G401 (cell line): ENCODE results near the gene IQCH. TPM values are rescaled to one million over a fixed set of nuclear protein-coding genes. Genes with fewer than 3 reads are reported as not detected.
A peak's percentile ranks its signal among the peaks of the same experiment; 100 is the strongest.
"Not testable (repeated sequence)": the region's sequence is repeated elsewhere in the genome, so short reads cannot be mapped to it uniquely, and the experiment has no call there.

ENCODE experiments used
- DNase-seq: peaks from one replicate; pipeline ENCODE4 v3.0.0-alpha.2; 2015; ENCODE audit warnings: low spot score
- in situ Hi-C: cut with HindIII; loops from 2 replicates; pipeline ENCODE4 v1.10.0; 2016; ENCODE audit warnings: low sequenced_read_pairs, mixed read lengths
- total RNA-seq: library from RNA; depleted of rRNA; stranded (reverse); fragments of >200 nt; shearing (Covaris generic); gene quantifications from 2 replicates; pipeline ENCODE4 v1.2.3, GENCODE V29; 2014

The IQCH gene
- total RNA-seq, 1 experiment from 2014 or later, result 10.1 TPM

DNA sequence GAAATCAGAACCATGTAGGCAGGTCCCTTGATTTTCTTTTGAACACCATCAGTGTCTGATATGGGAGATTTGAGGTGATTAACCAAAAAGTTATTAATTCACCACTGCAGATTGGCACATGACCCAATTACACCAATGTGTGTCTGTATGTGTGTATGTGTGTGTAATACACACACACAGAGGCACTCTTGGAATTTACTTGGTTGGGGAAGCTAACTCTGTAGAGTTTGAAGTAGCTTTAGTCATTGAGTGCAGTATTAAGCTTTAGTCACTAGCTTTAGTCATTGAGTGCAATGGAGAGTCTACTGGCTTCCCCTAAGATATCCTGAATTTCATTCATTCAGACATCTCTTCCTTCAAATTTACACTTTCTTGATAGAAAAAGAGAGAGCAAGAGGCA is 156.9 kb downstream of the IQCH start:
- in situ Hi-C loops, result no loop called here
- DNase-seq, result no peak

DNA sequence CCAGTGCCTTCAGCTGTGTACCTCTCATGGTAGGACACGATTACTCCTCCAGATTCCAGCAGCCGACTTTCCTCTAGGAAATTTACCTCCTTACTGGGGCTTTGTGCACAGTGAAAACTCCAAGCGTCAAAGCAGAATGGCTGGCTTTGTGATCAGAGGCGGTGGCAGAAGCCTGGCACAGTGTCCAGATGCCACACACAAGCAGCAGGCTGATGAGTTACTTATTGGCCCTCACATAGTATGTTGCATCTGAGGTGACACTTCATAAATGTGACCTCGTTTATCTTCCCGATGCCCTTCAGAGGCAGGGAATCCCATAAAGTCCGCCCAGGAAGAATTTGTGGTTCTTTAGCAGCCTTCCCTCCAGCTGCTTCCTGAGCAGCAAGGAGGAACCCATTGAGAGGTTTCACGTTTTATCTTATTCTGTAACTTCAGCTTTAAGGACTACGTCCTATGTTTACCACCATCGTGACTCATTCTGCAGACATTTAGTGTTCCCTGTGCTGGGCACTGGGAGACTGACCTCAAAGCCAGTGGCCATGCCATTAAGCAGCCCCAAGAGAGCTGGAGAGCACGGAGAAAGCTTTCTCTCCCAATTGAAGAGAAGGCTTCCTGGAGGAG is 159.3 kb downstream of the IQCH start:
- DNase-seq, result no peak

GRCh38 chr15:67415181-67415580 is 160.6 kb downstream of the IQCH start:
- peak; percentile 29 for DNase-seq
- in situ Hi-C loops, result no loop called here

More for the DNA sequence above, 159.3 kb downstream of the IQCH start:
- in situ Hi-C loops, result no loop called here

- in situ Hi-C loops, result no loop called here
- no peak for DNase-seq
Observed at GRCh38 chr15:67416891-67417290, 162.3 kb downstream of the IQCH start.

DNA sequence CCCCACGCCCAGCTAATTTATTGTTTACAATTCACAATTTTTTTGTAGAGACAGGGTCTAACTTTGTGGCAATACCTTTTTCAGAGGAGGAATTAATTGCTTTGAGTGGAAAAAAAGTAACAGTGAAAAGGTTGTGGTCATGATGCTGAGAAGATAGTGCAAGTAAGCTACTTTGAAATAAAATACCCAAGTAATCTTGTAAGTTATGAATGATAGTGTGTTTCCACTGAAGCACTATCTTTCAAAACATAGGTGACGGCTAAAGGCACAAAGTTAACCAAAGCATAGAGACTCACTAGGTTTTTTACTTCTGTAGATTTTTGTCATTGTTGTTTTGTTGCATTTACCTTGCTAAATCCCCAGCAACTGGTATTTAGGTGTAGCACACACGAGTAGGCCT is 165.1 kb downstream of the IQCH start:
- in situ Hi-C loops, result no loop called here
- no peak for DNase-seq

DNA sequence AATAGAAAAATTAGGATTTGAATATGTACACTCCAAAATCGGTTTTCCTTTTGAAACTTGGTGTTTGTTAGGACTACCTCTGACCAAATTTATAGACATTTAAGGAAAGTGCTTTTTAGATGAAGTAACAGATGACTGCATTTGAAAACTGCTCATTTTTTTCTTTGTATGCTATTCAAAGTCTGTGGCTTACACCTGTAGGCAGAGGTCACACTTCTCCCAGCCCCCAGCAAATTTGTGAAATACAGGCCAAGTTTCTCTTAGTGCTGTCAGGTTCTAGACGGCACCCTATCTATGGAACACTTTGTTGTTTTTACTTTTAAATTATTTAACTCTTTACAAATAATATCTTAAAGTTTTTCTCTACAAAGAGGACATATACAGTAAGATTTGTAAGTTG is 165.6 kb downstream of the IQCH start:
- in situ Hi-C loops, result no loop called here
- no peak for DNase-seq

- in situ Hi-C loops, result no loop called here
Observed at GRCh38 chr15:67421105-67421504, 166.5 kb downstream of the IQCH start.

GRCh38 chr15:67422296-67422695 is 167.7 kb downstream of the IQCH start:
- in situ Hi-C loops, result no loop called here
- DNase-seq, result no peak

More at GRCh38 chr15:67421105-67421504, 166.5 kb downstream of the IQCH start:
- no peak for DNase-seq

- DNase-seq, result peak; percentile 35
- in situ Hi-C loops, result no loop called here
Observed at GRCh38 chr15:67433495-67434099, 179.0 kb downstream of the IQCH start.

DNA sequence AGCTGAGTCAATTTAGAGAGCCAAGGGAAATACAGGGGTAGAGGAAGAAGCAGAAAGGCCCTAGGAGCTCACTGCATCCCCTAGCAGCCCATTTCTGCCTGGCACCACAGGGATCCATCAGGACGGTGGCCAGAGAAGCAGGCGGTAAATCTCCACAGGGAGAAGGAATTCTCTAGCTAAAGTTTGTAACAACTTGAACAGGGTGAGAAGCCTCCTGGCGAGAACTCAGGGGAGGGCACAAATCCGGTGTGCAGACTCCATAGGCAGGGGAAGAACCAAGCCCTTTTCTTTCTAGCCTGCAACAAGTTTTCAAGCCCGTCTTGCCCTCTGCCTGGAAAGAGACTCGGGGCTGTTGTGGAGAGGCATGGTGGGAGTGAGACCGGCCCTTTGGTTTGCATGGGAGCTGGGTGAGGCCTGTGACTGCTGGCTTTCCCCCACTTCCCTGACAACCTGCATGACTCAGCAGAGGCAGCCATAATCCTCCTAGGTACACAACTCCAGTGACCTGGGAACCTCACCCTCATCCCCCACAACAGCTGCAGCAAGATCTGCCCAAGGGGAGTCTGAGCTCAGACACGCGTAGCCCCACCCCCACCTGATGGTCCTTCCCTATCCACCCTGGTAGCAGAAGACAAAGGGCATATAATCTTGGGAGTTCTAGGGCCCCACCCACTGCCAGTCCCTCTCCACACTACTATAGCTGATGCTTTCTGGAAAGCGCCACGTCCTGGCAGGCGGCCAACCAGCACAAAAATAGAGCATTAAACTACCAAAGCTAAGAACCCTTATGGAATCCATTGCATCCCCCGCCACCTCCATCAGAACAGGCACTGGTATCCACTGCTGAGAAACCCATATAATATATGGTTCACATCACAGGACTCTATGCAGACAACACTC is 182.0 kb downstream of the IQCH start:
- DNase-seq, in situ Hi-C loops: not testable (repeated sequence)

- in situ Hi-C loops, result no loop called here
- no peak for DNase-seq
Observed at GRCh38 chr15:67444100-67444499, 189.5 kb downstream of the IQCH start.

DNA sequence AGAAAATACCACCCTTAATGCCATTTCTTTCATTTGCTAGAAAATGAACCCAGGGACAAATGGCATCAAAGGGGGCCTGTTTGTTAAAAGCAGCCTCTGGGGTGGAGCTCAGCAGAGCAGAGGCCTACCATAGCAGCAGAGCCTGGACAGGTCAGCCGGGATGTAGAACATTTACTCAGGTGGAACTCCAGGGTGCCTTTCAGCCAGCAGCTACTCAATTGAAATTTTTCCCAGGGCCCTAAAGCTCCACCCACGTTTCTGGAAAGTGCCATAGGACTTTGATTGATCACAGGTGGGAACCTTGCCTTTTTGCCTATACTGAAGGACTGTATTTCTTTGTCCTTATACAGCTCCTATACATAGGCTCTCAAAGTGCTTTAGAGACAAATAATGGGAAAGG is 191.9 kb downstream of the IQCH start:
- in situ Hi-C loops, result no loop called here
- no peak for DNase-seq

DNA sequence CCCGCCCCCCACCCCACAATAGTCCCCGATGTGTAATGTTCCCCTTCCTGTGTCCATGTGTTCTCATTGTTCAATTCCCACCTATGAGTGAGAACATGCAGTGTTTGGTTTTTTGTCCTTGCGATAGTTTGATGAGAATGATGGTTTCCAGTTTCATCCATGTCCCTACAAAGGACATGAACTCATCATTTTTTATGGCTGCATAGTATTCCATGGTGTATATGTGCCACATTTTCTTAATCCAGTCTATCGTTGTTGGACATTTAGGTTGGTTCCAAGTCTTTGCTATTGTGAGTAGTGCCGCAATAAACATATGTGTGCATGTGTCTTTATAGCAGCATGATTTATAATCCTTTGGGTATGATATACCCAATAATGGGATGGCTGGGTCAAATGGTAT is 193.8 kb downstream of the IQCH start:
- in situ Hi-C loops, result not testable (repeated sequence)

GRCh38 chr15:67453703-67454102 is 199.1 kb downstream of the IQCH start:
- in situ Hi-C loops, DNase-seq: not testable (repeated sequence)

More for the DNA sequence above, 193.8 kb downstream of the IQCH start:
- not testable (repeated sequence) for DNase-seq

- in situ Hi-C loops, result no loop called here
Observed at GRCh38 chr15:67456677-67457529, 202.3 kb downstream of the IQCH start.

DNA sequence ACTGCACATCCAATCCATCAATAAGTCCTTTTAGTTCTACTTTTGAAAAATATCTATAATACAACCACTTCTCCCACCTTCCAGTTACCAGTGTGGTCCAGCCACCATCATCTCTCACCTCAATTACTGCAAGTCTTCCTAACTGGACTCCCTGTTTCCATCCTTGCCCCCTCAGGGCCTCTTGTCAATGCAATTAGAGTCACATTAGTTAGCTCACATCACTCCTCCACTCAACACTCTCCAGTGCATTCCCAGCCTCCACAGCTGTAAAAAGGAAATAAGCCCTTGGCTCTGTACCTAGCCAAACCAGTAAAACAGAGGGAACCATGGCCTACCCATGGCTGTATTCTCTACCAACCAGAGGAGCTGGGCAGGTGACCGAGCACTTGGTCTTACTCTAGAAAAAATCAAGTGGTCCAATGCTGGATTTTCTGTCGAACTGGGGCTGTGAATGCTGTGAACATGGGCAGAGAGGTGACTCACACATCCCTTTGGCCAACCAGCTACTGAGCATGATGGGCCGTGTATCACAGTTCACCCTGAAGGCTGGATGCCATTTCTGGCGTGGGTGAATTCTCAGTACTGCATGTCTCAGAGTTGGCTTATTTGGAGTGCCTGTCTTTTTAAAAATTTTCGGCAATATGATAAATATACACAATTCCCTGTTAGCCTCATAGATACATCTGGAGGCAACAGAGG is 203.9 kb downstream of the IQCH start:
- DNase-seq, result no peak
- in situ Hi-C loops, result no loop called here

More at GRCh38 chr15:67456677-67457529, 202.3 kb downstream of the IQCH start:
- DNase-seq, result peak; percentile 51

DNA sequence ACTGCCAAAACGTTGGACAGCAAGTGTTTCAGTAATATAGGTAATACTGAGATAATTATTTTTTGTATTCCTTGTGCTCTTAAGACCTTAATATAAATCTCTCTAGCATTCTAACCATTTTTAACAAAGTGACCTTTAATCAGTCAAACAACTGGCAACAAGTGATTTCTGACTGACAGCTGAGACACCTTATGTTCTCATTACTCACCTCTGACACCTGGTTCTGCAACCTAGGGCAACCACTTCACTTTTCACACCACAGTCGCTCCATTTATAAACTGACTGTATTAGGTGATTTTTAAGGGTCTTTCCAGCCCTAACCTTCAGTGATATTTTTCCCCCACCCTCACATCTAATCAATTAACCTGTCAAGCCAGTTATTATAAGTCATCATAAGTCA is 205.9 kb downstream of the IQCH start:
- in situ Hi-C loops, result no loop called here
- no peak for DNase-seq

GRCh38 chr15:67461735-67462134 is 207.1 kb downstream of the IQCH start:
- no peak for DNase-seq
- in situ Hi-C loops, result no loop called here

- in situ Hi-C loops, result no loop called here
- DNase-seq, result no peak
Observed at GRCh38 chr15:67462875-67463274, 208.3 kb downstream of the IQCH start.
